DND-41 (cell line): ENCODE data around the gene LYRM1.
"Not testable (repeated sequence)": the region's sequence is repeated elsewhere in the genome, so short reads cannot be mapped to it uniquely, and the experiment has no call there.

Experiments used
- ATAC-seq: fragments of 200-7000 bp; cut with Tn5 transposase; 3 replicates; pipeline ENCODE4 v1.9.1; 2021; ENCODE audit warnings: low read depth; ENCODE audit not compliant: insufficient read depth
- DNase-seq: peaks from one replicate; pipeline ENCODE4 v3.0.0-alpha.2; 2020
- H2AFZ ChIP-seq: 2 replicates; pipeline ENCODE4 v1.6.0; 2012; ENCODE audit warnings: low read depth, low read length
- H3K27ac ChIP-seq: 2 replicates; pipeline ENCODE4 v1.5.1; 2012; ENCODE audit warnings: low read length, inconsistent platforms
- H3K27me3 ChIP-seq: fragments of 200-600 bp; sonication (generic); 2 replicates; pipeline ENCODE4 v1.6.0; 2012; ENCODE audit warnings: low read length, mild to moderate bottlenecking, inconsistent platforms; ENCODE audit not compliant: insufficient read depth, poor library complexity
- H3K36me3 ChIP-seq: 2 replicates; pipeline ENCODE4 v1.5.1; 2012; ENCODE audit warnings: low read length, inconsistent platforms; ENCODE audit not compliant: insufficient read depth
- H3K4me1 ChIP-seq: 2 replicates; pipeline ENCODE4 v1.5.1; 2012; ENCODE audit warnings: mild to moderate bottlenecking, low read length; ENCODE audit not compliant: insufficient read depth
- H3K4me2 ChIP-seq: 2 replicates; pipeline ENCODE4 v1.6.0; 2012; ENCODE audit warnings: mild to moderate bottlenecking, moderate library complexity, low read length, inconsistent platforms; ENCODE audit not compliant: insufficient read depth
- H3K4me3 ChIP-seq, 2 experiments: fragments of 200-600 bp in 1 of 2; shearing (Covaris generic) in 1 of 2; 2 replicates each; pipeline ENCODE4 v1.5.1; 2012 to 2016; ENCODE audit warnings: inconsistent platforms in 2 of 2, low read length in 2 of 2, mild to moderate bottlenecking in 2 of 2, low read depth in 1 of 2, moderate library complexity in 1 of 2
- H3K79me2 ChIP-seq: 2 replicates; pipeline ENCODE4 v1.6.0; 2012; ENCODE audit warnings: low read length, inconsistent platforms; ENCODE audit not compliant: insufficient read depth
- H3K9ac ChIP-seq: 2 replicates; pipeline ENCODE4 v1.6.0; 2012; ENCODE audit warnings: low read depth, mild to moderate bottlenecking, inconsistent platforms, low read length, moderate library complexity
- H3K9me3 ChIP-seq: 2 replicates; pipeline ENCODE4 v1.5.1; 2012; ENCODE audit warnings: low read length, moderate library complexity, mild to moderate bottlenecking, inconsistent platforms; ENCODE audit not compliant: insufficient read depth, severe bottlenecking
- H4K20me1 ChIP-seq: 2 replicates; pipeline ENCODE4 v1.6.0; 2012; ENCODE audit warnings: low read length; ENCODE audit not compliant: insufficient read depth
- CTCF ChIP-seq: IDR thresholded peaks from 2 replicates; pipeline ENCODE4 v1.5.1; 2012; ENCODE audit warnings: borderline replicate concordance, low read length, moderate library complexity, mild to moderate bottlenecking; ENCODE audit not compliant: poor library complexity, severe bottlenecking; ENCODE audit errors: extremely low read depth
- EZH2 ChIP-seq: IDR thresholded peaks from 3 replicates; pipeline ENCODE4 v1.6.1; 2012; ENCODE audit warnings: borderline replicate concordance, low read depth, mild to moderate bottlenecking, moderate library complexity, low read length, inconsistent platforms; ENCODE audit not compliant: severe bottlenecking

LYRM1 gene

GRCh38 chr16:20923876-20924275 is 23.3 kb downstream of the LYRM1 start:
- Histone ChIP-seq H2AFZ (no peak overlapping the region), H3K4me1 (no peaks in the 10 kb centered on the region), H4K20me1 (no peaks in the 10 kb centered on the region), H3K79me2 (no peaks in the 10 kb centered on the region), H3K9me3 (no peaks in the 10 kb centered on the region), H3K4me3 (no peak overlapping the region), H3K4me2 (no peak overlapping the region), H3K9ac (no peak overlapping the region), H3K36me3 (no peaks in the 10 kb centered on the region; the same call in 1 of the 2 replicates), H3K27ac (no peak overlapping the region), H3K27me3 (no peaks in the 10 kb centered on the region)
- ATAC-seq (no peak), DNase-seq (no peak)
- TF ChIP-seq CTCF = no peak

- ATAC-seq = no peak
- no peaks in the 10 kb centered on the region for H3K4me1 ChIP-seq
- H3K4me3 ChIP-seq = no peak overlapping the region
- TF ChIP-seq EZH2 (no peak), CTCF (no peak)
- DNase-seq = no peak
- no peak overlapping the region for H3K27ac ChIP-seq
- H3K27me3 ChIP-seq = no peaks in the 10 kb centered on the region
- H3K36me3 ChIP-seq = no peaks in the 10 kb centered on the region; the same call in 1 of the 2 replicates
- H3K79me2 ChIP-seq = no peaks in the 10 kb centered on the region
- H3K9ac ChIP-seq = no peak overlapping the region
- H4K20me1 ChIP-seq = no peaks in the 10 kb centered on the region
- H3K9me3 ChIP-seq = no peaks in the 10 kb centered on the region
- no peak overlapping the region for H3K4me2 ChIP-seq
- no peak overlapping the region for H2AFZ ChIP-seq
These were observed 25.2 kb downstream of the LYRM1 start for GRCh38 chr16:20925751-20926150.

GRCh38 chr16:20928774-20929411 is 28.3 kb downstream of the LYRM1 start:
- ATAC-seq (no peak), DNase-seq (no peak)
- H3K36me3 ChIP-seq = no peaks in the 10 kb centered on the region
- H3K27ac ChIP-seq = no peak overlapping the region
- no peaks in the 10 kb centered on the region for H3K79me2 ChIP-seq
- no peaks in the 10 kb centered on the region for H4K20me1 ChIP-seq
- H3K4me2 ChIP-seq = no peak overlapping the region
- no peaks in the 10 kb centered on the region for H3K9me3 ChIP-seq
- no peak overlapping the region for H2AFZ ChIP-seq
- no peak overlapping the region for H3K4me3 ChIP-seq
- no peaks in the 10 kb centered on the region for H3K4me1 ChIP-seq
- H3K9ac ChIP-seq = no peak overlapping the region
- TF ChIP-seq CTCF (no peak), EZH2 (no peak)
- no peaks in the 10 kb centered on the region for H3K27me3 ChIP-seq

- H3K4me3 ChIP-seq, H2AFZ ChIP-seq, H3K79me2 ChIP-seq, H3K36me3 ChIP-seq, ATAC-seq, H3K27me3 ChIP-seq, H3K9ac ChIP-seq, H3K4me1 ChIP-seq, H3K27ac ChIP-seq, H3K4me2 ChIP-seq, H3K9me3 ChIP-seq, DNase-seq, H4K20me1 ChIP-seq: not testable (repeated sequence)
These were observed 29.2 kb downstream of the LYRM1 start for GRCh38 chr16:20929676-20930364.
